ENCODE measurements around the gene NRARP.
A peak's percentile ranks its signal among the peaks of the same experiment; 100 is the strongest.

The NRARP gene

DNA sequence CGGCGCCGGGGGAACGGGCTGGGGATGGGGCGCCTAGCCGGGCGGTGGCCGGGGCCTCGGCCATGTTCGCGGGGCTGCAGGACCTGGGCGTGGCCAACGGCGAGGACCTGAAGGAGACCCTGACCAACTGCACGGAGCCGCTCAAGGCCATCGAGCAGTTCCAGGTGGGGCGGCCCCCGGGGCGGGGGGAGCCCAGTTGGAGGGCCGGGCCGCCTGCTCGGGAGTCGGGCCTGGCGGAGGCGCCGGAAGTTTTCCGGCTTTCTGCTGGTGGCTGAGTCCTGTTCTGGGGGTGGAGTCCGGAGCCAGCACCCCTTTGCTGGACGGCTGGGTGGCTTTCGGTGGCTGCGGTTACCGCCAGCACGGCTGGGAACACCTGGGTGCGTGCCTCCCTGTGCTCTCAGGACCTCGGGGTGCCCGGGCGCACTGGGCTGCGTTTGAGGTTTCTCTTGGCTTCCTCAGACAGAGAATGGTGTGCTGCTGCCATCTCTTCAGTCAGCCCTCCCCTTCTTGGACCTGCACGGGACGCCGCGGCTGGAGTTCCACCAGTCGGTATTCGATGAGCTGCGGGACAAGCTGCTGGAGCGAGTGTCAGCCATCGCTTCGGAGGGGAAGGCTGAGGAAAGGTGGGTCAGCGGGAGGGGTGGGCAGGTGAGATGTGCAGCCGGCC, 46.5 kb downstream of the NRARP start:
- no peak for DNase-seq

DNA sequence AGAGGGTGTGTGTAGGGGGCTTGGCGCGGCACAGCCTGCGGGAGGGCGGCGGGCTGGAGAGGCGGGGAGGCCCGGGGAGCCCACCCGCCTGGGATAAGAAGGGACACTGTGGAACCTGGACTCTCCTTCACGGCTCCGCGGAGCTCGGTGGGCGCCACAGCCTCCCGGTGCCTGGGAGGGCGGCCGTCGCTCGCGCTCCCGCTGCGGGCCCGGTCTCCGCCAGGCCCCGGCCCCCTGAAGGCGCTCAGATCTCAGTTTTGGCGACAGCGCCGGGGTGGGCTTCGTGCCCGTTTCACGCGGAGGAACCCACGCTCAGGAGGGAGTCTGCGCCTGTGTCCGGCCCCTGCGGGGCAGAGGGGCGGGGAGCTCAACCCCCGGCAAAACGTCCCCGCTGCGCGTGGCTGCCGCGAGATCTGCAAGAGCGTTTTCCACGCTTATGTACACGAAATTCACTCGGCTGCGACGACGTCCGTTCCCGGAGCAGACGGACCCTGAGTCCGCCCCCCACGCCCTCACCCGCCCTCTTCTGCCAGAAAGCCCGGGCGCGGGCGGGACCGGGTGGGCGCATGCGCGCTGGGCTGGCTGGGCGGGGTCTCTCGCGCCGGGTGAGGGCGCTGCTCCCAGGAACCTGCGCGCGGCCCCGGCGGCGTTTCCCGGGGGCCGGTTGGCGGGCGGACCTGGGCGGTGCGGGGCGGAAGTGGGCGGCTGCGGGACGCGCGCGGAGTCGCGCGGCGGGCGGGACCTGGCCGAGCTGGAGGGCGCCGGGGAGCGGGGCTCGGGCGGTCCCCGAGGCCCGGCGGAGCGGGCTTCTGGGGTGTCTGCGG, 47.2 kb downstream of the NRARP start, which contains the start of gene NELFB:
TSS of gene NELFB (plus strand) at position 704 of the 824 bp plus-strand sequence.
- DNase-seq, result peak; percentile 92

DNA sequence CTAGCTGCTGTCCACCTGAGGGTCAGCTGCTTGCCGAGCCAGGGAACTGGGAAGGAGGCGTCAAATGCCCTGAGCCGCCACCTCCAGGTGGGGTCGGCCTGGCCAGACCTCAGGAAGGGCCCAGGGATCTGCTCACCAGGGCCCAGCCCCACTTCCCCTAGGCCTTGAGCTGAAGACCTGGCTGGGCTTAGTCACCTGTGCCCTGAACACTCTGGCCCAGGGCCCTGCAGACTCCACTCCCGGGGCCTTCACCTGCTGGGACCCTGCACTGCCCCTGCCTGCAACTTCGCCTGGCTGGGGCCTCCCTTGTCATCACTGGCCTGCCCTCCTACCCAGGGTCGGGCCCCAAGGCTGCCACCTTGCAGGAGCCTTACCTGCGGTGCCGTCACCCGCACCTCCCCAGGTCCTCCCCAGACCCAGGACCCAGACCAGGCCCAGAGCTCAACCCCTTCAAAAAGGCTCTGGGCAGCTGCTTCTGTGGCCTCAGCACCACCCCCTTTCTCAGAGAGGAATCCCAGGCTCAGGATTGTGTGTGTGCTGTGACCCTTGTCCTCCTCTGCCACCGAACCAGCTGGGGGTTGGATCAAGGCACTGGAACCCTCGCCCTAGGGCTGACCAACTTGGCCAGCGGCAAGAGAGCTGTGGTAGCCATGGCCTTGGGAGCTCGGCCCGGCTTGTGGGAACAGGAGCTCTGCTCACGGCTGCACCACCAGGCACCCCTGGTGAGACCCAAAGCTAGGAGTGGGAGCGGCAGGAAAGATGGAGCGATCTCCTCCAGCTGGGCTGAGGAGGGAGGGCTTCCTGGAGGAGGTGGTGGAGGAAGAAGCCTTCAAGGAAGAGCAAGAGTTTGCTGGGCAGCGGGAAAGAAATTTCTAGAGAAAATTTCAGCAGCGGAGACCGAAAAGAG, 48.1 kb downstream of the NRARP start:
- DNase-seq, result no peak

DNA sequence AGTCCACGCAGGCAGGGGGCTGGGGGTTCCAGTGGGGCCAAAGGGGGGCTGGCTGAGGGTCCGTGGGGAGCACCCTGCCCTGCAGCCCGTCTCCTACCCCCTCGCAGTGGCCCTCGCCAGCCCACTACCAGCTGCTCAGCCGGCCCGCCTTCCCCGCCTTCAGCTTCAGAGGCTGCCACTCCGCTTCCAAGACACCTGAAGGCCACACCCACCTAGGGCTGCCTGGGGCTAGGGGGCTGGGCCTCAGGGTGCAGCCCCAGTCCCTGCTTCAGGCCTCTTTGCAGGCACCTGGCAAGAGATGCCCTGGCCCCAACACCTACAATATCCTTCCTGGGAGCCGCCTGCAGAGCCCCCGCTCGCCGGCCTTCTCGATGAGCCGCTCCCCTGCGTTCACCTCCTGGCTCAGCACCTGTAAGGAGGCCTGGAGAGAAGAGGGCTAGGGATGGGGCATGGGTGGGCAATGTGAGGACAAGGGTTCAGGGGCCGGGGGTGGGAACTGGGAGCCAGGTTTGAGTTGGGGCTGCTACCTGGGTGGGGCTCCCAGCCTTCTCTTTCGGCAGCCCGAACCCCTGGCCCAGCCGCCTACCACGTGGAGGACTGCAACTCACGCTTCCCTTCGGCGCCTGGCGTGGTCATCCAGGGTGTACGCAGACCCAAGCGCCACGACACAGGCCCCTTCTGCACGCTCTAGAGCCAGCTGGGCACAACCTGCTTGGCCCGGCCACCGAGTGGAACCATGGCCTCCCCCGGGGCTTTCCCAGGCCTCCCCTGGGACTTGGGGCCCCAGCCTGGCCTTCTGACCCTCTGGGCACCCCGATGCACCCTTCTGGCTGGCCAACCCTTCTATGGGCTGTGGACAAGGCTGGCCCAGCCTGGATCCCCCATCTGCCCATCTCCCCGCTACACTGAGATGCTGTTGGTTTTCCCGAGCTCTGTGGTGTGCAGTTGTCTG, 49.2 kb downstream of the NRARP start:
- DNase-seq, result no peak

DNA sequence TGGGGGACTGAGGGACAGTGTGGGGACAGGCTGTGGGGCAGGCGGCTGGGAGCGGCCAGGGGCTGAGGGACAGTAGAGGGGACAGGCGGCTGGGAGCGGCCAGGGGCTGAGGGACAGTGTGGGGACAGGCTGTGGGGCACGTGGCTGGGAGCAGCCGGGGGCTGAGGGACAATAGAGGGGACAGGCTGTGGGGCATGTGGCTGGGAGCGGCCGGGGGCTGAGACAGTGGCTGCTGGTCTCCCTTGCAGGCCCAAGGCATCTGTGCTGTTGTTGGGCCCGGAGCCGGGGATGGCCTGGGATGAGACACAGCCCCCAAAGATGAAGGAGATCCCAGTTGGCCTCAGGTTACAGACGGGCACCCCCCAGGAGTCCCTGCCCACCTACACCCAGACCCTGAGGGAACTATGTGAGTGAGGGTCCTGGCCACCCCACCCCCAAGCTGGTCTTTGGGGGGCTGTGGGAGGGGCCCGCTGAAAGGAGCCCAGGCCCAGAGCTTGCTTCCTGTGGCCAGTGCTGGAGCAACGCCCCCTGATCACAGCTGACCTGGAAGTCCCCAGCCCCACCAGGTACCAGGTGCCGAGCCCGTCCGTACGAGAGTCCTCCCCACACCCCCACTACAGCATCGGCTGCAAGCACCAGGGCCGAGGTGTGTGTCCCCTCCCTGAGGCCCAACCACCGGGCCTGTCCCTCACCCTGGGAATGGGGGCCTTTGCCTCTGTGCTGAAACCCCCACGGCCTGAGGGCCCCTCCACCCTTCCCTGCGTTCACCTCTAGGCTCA, 50.4 kb downstream of the NRARP start:
- DNase-seq, result no peak

DNA sequence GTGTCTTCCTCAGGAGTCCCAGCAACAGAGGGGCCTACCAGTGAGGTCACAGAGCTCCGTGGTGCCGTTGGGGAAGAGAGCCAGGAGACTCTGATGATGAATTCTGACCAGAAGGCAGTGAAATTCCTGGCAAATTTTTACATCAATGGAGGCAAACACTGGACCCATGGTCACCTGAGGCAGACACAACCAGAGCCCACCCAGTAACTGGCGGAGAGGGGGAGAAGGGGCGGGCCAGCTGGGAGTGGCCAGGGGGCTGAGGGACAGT, 50.9 kb downstream of the NRARP start, which contains the start of gene STPG3:
TSS of gene STPG3 (plus strand) at position 93 of the 268 bp plus-strand sequence. CDS start at position 94, 1 bp downstream.
- no peak for DNase-seq

DNA sequence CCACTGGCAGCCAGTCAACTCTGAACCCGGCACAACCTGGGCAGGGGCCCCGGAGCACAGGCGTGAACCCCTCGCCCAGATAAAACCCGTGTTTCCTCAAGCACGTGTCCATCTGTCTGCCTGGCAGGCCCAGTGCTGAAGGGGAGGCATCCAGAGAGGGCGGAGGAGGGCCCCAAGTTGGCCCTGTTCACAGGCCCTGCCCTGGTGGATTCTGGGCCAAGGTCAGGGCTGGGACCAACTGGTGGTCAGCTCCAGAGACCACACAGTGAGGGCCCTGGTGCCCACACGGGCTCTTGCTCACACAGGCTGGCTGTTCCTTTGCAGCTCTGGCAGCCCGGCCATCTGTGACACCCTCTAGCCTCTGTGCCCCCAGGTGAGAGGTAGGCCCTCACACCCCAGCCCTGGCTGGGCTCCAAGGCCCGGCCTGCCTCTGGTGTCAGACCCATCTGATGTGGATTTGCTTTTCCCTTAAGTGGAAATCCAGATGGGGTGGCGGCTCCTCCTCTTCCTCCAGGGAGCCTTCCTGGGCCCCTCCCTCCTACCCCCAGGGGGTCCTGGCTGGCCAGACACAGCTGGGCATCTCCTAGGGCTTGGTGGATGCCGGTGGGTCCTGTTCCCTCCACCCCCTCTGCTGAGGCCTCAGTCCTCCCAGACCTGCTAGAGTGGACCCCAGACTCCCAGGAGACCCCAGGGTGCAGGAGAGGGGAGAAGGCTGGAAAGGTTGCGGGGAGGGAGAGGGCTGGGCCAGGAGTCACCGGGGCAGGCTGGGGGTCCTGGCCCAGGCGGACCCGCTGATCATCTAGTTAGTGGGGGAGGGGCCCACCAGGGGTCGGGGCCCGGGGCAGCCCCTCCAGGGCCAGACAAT, 51.5 kb downstream of the NRARP start:
- DNase-seq, result no peak
